Stimulated activated naive CD8-positive, alpha-beta T cell treated with anti-CD3 and anti-CD28 coated beads, Interleukin-15, amount 100 ng/mL, for 72 hours (primary cell): Measurements from ENCODE around the gene DIP2A.

Experiments used
- ATAC-seq: fragments of 150-1000 bp; cut with Tn5 transposase; 2 replicates; pipeline ENCODE4 v1.10.0; 2021; ENCODE audit warnings: mild to moderate bottlenecking, moderate library complexity
- DNase-seq, 2 donors: peaks; one replicate each; pipeline ENCODE4 v3.0.0; 2021 to 2022
- H3K27ac Mint-ChIP-seq, 2 donors: one replicate each; pipeline ENCODE4 v1.8.0; 2022; ENCODE audit warnings: mild to moderate bottlenecking in 2 of 2, mixed read lengths in 2 of 2, moderate library complexity in 2 of 2
- H3K27me3 Mint-ChIP-seq: one replicate; pipeline ENCODE4 v1.8.0; 2022; ENCODE audit warnings: mixed read lengths
- H3K4me1 Mint-ChIP-seq: one replicate; pipeline ENCODE4 v1.8.0; 2022; ENCODE audit warnings: mild to moderate bottlenecking, mixed read lengths
- H3K4me3 Mint-ChIP-seq, 2 donors: one replicate each; pipeline ENCODE4 v1.8.0; 2022; ENCODE audit warnings: mild to moderate bottlenecking in 2 of 2, mixed read lengths in 2 of 2, moderate library complexity in 1 of 2
- H3K9me3 Mint-ChIP-seq, 2 donors: one replicate each; pipeline ENCODE4 v1.8.0; 2022; ENCODE audit warnings: mixed read lengths in 2 of 2

Gene DIP2A

DNA sequence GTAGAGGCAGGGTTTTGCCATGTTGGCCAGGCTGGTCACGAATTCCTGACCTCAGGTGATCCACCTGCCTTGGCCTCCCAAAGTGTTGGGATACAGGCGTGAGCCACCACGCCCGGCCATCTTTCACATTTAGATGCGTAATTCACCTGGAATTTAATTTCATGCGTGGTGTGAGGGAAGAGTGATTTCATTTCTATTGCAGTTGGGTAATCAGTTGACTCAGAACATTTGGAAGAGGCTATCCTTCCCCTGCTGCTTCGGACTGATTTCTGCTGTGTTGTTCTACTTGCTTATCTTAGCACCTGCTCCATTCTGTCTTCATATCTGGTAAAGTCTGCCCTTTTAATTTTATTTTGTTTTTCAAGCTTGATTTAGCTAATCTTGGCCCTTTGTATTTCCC is 19.1 kb downstream of the DIP2A start:
- H3K27ac Mint-ChIP-seq: peak overlapping the region in 1 of 2 donors; percentile 41
- no peak for ATAC-seq

DNA sequence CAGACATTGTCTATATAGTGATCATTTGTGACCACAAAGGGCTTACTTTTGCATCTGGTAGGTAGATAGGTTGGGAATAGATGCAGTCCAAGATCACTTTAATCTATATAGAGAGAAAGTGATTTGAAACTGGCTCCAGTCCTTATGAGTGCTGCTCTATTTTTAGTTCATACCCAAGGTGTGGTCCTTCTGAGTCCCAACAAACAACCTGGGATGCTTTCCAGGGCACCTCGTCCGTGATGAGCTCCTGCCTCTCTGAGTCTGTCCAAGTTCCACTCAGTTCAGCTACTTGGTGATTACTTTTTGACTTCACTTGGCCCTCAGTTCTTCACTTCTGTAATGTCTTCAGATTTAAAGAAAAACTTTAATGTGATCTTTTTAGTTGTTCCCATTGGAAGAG is 20.2 kb downstream of the DIP2A start:
- Mint-ChIP-seq H3K4me1 (peaks cover 30% of the 10 kb centered on the region), H3K9me3 (no peaks in the 10 kb centered on the region), H3K27ac (no peak overlapping the region), H3K4me3 (no peak overlapping the region), H3K27me3 (no peaks in the 10 kb centered on the region)
- DNase-seq (no peak), ATAC-seq (no peak)

More for the DNA sequence above, 19.1 kb downstream of the DIP2A start:
- H3K4me1 Mint-ChIP-seq: peaks cover 24% of the 10 kb centered on the region
- no peaks in the 10 kb centered on the region for H3K9me3 Mint-ChIP-seq
- DNase-seq: no peak
- no peak overlapping the region for H3K4me3 Mint-ChIP-seq
- H3K27me3 Mint-ChIP-seq: no peaks in the 10 kb centered on the region

DNA sequence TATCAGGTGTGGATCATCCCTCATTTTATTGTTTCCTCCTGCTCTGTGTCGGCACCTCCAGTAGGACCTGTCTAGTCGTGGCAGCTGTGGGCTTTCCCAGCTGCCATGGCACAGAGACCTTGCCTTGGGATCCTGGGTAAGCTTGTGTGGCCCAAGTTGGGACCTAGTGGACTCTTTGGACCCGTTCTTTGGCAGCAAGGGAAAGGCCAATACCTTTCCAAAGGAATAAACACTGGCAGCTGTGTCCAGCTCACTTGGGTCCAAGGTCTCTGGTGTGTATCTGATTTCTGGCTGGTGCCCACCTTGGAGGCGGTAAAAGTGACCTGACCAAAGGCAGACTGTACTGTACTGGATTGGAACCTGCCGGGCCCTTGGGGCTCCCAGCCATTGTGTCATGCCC is 21.8 kb downstream of the DIP2A start:
- Mint-ChIP-seq H3K9me3 (no peaks in the 10 kb centered on the region), H3K4me1 (peaks cover 30% of the 10 kb centered on the region), H3K27ac (no peak overlapping the region), H3K27me3 (no peaks in the 10 kb centered on the region), H3K4me3 (no peak overlapping the region)
- ATAC-seq (no peak), DNase-seq (no peak)

DNA sequence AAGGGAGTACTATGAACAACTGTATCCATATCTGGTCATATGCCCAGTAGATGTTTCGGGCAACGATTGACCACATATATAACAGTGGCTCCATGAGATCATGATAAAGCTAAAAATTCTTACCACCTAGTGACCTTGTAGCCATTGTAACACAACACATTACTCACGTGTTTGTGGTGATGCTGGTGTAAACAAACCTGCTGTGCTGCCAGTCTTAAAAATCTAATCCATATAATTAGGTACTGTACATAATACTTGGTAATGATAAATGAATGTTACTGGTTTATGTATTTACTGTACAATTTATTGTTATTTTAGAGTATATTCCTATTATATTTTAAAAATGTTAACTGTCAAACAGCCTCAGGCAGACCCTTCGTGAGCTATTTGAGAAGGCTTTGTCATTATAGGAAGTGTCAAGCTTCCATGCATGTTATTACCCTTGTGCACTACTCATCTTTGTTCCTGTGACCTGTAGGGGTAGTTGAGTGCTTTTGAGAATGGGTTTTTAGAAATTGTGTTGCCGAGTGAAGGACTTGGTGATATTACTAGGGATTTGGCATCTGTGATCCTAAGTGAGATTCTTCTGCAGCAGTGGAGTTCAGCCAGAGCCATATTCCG is 23.6 kb downstream of the DIP2A start:
- H3K4me3 Mint-ChIP-seq: no peak overlapping the region
- no peaks in the 10 kb centered on the region for H3K9me3 Mint-ChIP-seq
- ATAC-seq (no peak), DNase-seq (no peak)
- no peak overlapping the region for H3K27ac Mint-ChIP-seq
- H3K27me3 Mint-ChIP-seq: no peaks in the 10 kb centered on the region
- H3K4me1 Mint-ChIP-seq: peaks cover 36% of the 10 kb centered on the region

DNA sequence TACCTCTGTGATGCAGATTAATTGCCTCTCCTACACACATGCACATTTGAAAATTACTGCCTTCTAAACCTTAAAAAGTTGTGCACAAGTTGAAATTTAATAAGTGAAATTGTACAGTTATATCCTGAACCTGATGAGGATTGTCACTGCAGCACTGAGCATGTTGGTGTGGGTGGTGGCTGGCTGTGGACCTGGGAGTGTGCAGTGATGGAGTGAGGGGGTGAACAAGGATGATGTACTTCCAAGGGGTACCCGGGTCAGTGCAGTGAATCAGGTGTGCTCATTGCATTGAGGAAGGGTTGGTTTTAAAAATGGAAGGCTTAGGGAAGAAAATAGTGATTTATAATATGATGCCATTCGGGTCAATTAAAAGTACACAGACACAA is 24.1 kb downstream of the DIP2A start:
- Mint-ChIP-seq H3K27me3 (no peaks in the 10 kb centered on the region), H3K9me3 (no peaks in the 10 kb centered on the region), H3K4me1 (peaks cover 32% of the 10 kb centered on the region), H3K4me3 (no peak overlapping the region), H3K27ac (no peak overlapping the region)
- DNase-seq: no peak
- ATAC-seq: no peak

DNA sequence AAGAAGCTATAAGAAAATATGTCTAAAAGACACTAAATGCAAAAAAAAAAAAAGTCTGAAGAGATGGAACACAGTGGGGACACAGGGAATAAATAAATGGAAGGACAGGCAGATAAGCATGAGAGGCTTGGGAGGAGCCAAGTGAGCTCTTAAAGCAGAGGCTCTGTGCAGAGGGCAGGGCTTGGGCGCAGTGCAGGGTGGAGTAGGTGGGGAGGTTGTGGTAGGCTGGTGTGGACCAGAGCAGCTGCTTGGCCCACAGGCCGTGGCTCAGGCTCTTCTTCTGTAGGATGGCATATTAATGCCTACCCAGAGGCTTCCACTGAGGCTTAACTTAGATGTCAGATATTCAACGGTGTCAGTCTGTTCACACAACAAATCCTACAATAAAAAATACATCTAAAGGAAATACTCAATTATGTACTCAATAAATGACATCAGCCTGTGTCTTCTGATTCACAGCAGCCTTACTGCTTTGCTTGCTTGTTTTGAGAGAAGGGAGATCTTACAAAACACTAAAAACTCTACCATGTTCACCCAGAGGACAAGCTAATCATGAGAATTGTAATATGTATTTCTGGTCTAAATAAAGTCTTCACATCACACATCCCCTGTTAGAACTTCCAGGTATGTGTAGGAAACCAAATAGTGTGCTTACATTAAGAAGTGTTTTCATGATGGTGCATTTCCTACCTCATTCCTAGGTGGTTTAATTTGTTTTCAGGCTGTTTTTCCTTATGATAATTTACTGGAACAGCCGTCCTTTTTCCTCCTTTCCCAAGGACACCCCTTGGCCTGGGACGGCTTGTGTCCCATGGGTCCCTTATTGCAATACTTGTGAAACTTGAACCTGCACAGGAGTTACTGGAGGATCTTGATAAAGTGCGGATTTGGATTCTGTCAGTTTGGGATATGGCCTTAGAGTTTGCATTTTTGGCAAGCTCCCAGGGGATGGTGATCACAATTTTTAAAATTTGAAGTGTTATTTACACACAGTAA is 24.9 kb downstream of the DIP2A start:
- peak; percentile 12 for ATAC-seq
- Mint-ChIP-seq H3K4me1 (peaks cover 32% of the 10 kb centered on the region), H3K9me3 (no peaks in the 10 kb centered on the region), H3K27me3 (no peaks in the 10 kb centered on the region), H3K4me3 (no peak overlapping the region), H3K27ac (no peak overlapping the region)
- DNase-seq: no peak

DNA sequence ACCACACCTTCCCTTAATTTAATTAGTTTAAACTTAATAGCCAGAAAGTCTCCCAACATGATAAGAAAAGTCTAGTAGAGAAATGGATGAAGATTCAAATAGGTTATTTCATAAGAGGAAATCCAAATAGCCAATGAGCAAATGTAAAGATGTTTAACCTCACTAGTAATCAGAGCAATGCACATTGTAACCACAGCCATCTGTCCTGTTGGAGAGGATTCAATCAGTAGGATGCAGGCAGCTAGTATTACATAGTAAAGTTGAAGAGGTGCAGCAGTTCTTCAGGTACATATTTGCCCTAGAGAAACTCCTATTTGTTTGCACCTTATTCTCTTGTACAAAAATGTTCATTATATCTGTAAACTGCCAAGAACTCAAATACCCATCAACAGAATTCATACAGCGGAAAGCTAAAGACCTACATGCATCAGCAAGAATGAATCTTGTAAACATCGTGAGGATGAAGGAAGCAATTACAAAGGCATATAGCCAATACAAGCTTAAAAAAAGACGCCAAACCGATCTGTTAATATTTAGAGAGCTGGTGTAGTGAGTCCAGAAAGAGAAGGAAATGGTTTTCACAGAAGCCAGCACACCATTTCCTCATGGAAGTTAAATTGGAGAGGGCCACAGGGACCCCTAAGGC is 27.9 kb downstream of the DIP2A start:
- Mint-ChIP-seq H3K27ac (peak overlapping the region in 1 of 2 donors; percentile 57), H3K9me3 (no peaks in the 10 kb centered on the region), H3K4me1 (peaks cover 26% of the 10 kb centered on the region), H3K27me3 (no peaks in the 10 kb centered on the region), H3K4me3 (no peak overlapping the region)
- DNase-seq: no peak
- ATAC-seq: no peak

DNA sequence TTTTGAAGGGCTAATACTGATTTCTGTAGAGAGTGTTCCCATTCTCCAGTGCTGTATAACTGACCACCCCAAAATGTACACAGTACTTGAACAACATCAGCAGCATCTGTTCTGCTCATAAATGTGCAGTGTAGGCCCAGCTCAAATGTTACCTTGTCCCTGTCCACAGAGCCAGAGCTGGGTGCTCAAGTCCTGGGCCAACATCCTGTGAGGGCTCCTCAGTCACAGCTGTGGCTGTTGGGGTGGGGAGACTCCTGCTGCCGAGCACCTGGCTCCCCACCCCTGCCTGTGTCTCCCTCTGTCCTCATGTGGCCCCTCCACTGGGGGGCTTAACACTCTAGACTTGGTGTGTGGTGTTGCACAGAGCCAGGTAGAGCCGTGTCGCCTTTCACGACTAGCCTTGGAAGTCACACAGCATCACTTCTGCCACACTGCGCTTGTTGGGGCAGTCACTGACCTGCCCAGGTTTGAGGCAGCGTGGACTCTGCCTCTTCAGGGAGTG is 30.5 kb downstream of the DIP2A start:
- Mint-ChIP-seq H3K4me1 (peaks cover 16% of the 10 kb centered on the region), H3K9me3 (no peaks in the 10 kb centered on the region), H3K4me3 (no peak overlapping the region), H3K27ac (no peak overlapping the region), H3K27me3 (no peaks in the 10 kb centered on the region)
- ATAC-seq (no peak), DNase-seq (no peak)

DNA sequence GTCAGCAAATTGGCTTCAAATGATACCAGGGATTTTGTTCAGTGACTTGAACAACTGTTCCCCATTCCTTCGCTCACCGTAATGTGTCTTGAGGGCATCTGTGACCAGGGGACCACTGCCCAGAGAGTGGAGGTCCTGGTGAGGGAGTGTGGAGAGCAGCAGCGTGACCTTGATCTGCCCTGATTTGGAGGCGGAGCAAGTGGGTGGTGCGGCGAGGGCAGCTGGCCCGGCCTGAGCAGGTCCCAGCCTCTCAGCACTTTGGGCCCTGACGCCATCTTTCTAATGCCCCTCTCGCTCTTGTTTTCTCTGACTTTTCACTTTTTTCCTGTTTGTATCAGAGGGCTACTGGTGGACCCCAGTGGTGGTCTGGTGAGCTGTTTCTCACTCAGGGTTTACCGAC is 31.1 kb downstream of the DIP2A start:
- H3K4me1 Mint-ChIP-seq: peaks cover 18% of the 10 kb centered on the region
- H3K27ac Mint-ChIP-seq: no peak overlapping the region
- no peaks in the 10 kb centered on the region for H3K27me3 Mint-ChIP-seq

DNA sequence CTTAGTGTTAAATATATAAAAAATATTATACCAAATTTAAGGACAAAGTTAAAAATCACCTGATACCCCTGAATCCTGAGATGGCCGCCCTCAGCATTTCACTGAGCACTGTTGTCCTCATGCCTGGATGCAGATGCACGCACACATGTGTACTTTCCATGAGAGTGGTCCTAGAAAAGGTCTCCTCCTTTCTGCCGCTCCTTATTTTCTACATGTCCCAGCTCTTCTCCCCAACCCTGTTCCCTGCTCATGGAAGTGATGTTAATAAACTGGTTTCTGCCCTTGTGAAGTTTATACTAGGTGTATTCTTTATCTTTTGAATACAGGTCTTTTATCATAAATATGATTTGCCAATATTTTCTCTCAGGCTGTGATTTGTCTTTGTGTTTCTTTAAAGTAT is 32.9 kb downstream of the DIP2A start:
- no peaks in the 10 kb centered on the region for H3K27me3 Mint-ChIP-seq
- no peak overlapping the region for H3K4me3 Mint-ChIP-seq
- H3K27ac Mint-ChIP-seq: no peak overlapping the region
- no peak for DNase-seq
- no peak for ATAC-seq
- H3K4me1 Mint-ChIP-seq: peaks cover 23% of the 10 kb centered on the region
- H3K9me3 Mint-ChIP-seq: no peaks in the 10 kb centered on the region

More for the DNA sequence above, 31.1 kb downstream of the DIP2A start:
- no peak for ATAC-seq
- Mint-ChIP-seq H3K9me3 (no peaks in the 10 kb centered on the region), H3K4me3 (no peak overlapping the region)
- no peak for DNase-seq

DNA sequence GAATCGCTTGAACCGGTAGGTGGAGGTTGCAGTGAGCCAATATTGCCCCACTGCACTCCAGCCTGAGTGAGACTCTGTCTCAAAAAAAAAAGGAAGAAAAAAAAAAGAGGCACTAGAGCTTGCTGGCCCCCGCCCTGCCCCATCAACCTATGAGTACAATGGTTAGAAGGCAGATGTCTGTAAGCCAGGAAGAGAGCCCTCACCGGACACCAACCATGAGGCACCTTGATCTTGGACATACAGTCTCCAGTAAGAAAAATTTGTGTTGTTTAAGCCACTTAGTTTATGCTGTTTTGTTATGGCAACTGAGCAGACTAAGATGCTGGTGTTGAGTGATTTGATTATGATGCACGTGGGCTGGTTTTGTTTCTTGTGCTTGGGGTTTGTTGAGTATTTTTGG is 34.2 kb downstream of the DIP2A start:
- peaks cover 19% of the 10 kb centered on the region for H3K4me1 Mint-ChIP-seq
- ATAC-seq: no peak
- no peak overlapping the region for H3K27ac Mint-ChIP-seq

DNA sequence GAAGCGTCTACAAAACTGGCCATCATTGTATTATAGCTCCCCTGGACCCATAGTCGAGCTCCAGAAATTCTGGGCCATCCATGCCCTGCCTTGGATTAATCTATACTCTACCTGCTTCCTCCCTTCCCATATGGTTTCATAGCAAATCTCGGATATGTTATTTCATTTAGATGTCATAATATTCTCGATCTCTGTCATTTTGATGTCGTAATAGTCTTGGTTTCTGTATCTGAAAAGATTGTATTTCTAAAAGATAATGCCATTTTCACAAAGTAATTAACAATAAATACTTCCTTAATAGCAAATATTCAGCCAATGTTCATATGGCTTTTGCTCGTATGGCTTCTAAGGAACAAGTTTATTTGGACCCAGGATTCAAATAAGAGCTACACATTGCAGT is 35.1 kb downstream of the DIP2A start:
- no peak overlapping the region for H3K4me3 Mint-ChIP-seq
- no peaks in the 10 kb centered on the region for H3K9me3 Mint-ChIP-seq
- DNase-seq (no peak), ATAC-seq (no peak)
- no peaks in the 10 kb centered on the region for H3K27me3 Mint-ChIP-seq
- no peak overlapping the region for H3K27ac Mint-ChIP-seq
- H3K4me1 Mint-ChIP-seq: peaks cover 19% of the 10 kb centered on the region

More for the DNA sequence above, 34.2 kb downstream of the DIP2A start:
- Mint-ChIP-seq H3K4me3 (no peak overlapping the region), H3K27me3 (no peaks in the 10 kb centered on the region), H3K9me3 (no peaks in the 10 kb centered on the region)
- no peak for DNase-seq

DNA sequence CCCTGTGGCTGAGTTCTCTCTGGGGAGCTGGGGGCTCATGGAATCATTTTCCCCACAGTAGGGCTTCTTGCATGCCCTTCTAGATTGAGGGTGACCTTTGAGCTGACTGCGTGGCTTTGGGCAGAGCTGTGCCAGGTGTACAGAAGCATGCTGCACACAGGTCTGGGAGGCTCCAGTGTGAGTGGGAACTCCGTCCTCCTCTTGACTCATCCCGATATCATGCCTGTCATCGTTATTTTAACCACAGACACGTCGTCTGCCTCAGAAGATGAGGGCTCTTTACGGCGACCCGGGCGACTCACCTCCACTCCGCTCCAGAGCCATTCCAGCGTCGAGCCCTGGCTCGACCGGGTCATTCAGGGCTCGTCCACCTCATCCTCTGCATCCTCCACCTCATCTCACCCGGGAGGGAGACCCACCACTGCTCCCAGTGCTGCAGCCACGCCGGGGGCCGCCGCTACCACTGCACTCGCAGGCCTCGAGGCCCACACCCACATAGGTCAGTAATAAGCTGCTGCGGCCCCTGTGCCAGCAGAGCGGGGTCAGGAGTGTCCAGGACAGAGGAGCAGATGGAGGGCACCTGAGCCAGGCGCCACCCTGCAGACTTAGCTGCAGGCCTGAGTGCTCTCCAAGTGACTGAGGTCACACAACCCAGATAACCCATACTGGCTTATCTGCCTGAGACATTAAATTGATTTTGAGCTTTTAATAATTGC is 39.8 kb downstream of the DIP2A start:
- DNase-seq: no peak

DNA sequence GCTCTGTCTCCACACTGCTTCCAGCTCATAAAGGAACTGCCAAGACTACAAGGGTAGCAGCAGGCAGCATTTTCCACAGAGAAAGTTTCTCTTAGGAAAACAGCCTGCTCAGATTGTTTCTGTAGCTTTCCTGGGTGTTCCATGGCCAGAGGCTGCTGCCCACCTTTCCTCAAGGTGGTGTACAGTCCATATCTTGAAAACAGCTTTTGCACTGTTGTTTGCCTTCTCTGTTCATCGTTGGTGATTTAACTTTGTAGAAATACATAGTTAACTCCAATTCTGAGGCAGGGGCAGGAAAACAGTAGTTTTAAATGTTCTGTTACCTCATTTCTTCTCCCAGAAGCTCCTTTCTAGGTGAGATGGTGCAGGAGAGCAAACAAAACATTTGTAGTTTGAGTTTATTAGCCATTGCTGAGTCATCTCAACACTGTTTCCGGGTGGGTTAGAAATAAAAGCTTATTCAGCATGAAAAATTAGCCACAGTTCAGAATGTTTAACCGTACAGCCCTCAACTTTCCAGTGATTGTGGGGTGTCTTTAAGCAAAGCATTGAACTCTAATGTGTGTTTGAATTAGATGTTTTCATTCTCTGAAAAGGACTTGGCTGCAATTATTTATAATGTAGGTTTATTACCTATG is 41.7 kb downstream of the DIP2A start:
- no peaks in the 10 kb centered on the region for H3K9me3 Mint-ChIP-seq
- H3K27ac Mint-ChIP-seq: no peak overlapping the region
- DNase-seq (no peak), ATAC-seq (peak; percentile 53)
- peaks cover 17% of the 10 kb centered on the region for H3K4me1 Mint-ChIP-seq
- no peaks in the 10 kb centered on the region for H3K27me3 Mint-ChIP-seq
- H3K4me3 Mint-ChIP-seq: no peak overlapping the region

More for the DNA sequence above, 39.8 kb downstream of the DIP2A start:
- Mint-ChIP-seq H3K4me1 (peaks cover 31% of the 10 kb centered on the region), H3K9me3 (no peaks in the 10 kb centered on the region), H3K27me3 (no peaks in the 10 kb centered on the region), H3K27ac (no peak overlapping the region), H3K4me3 (no peak overlapping the region)
- ATAC-seq: no peak
